GM21529 (cell line): ENCODE data around the gene RFX2.

Experiments
- ATAC-seq: cut with Tn5 transposase; IDR thresholded peaks from one replicate; pipeline ENCODE4 v1.9.1; 2021; ENCODE audit not compliant: unreplicated experiment

RFX2 gene

DNA sequence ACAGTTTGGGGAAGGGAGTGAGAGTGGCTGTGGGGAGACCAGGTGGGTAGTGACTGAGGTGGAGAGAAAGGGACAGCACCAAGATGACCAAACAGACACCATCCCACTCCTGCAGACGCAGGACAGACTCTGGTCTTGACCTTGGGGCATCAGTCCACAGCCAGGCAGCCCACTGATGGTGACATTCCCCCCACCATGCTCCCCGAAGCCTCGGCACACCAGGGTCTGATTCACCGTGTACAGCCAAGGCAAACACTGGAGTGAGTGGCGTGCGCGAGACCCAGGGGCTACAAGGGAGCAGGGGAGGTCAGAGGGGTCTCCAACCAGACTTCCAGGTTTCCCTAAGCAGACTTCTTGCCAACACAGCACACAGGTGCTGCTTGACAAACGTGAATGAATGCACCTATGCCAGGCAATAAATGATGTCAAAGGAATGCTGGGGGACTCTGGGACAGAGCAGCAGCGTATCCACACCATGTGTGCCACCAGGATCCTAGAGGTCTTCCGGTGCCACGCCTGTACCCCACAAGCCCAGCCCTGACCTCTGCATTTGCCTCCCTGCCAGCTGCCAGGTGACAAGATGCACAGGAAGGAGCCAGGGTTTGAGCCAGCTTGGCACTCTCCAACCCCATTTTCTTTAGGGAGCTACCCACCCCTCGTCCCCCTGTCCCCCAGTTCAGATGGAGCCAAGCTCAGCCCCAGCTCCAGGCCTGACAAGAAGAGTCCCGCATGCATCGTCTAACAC, 150.9 kb downstream of the RFX2 start:
- ATAC-seq: no peak

DNA sequence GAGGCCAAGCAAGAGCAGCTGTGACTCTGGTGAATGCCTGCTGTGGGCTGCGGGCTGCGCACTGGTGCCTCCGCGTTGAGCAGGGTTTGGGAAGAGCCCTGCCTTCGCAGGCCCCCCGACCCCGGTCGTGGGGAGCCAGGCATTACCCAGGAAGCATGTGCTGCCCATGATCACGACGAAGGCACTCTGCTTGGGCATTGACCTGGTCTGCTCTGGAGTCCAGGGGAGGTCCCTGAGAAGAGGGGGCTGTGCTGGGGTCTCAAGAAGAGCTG, 151.5 kb downstream of the RFX2 start:
- no peak for ATAC-seq

DNA sequence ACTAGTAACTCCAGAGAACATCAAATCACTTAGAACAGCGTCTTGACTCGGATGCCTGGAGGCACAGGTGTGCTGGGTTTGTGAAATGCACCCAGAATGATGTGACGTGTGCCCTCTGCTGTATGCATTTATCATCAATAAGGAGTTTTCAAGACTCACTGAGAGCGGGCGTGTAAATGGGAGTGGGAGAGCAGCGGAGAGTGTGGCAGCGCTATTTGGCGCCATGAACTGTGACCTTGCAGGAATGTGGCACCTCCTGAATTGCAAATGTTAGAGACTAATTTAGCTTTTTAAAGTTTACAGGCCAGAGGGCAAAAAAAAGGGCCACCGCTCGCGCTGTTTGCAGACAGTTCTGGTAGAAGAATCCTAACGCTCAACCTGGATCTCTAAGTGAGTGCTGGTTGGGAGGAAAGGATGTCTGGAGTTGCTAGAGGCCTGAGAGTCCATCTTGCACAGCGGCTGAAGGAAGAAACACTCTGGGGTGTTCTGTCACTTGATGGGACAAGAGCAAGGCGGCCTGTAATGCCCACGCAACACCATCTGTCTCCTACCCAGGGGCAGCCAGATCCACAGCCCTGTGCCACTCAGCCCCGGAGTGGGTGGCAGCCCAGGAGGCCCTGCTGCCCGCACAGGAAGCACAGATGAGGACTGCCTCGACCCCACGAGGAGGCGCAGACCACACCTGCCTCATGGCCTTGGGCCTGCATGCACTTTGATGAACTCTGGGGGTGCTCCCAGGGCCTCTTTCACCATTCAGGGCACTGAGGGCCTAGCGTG, 152.0 kb downstream of the RFX2 start:
- ATAC-seq: no peak

DNA sequence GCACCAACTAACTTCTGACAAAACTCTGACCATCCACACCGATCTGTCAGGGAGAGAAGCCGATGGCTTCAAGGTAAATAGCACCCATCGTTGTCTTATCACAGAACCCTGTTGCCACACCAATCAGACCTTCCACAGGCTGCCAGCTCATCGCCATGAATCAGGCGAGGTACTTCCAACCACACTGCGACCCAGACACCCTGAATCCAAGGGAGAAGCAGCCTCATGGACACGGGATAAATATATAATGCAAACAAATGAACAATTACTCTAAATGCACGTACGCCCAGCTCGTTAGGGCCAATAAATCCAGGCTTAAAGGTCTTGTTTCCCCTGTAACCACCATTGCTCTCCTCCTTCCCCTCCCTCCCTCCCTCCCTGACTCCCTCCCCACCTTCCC, 153.1 kb downstream of the RFX2 start:
- ATAC-seq: no peak

DNA sequence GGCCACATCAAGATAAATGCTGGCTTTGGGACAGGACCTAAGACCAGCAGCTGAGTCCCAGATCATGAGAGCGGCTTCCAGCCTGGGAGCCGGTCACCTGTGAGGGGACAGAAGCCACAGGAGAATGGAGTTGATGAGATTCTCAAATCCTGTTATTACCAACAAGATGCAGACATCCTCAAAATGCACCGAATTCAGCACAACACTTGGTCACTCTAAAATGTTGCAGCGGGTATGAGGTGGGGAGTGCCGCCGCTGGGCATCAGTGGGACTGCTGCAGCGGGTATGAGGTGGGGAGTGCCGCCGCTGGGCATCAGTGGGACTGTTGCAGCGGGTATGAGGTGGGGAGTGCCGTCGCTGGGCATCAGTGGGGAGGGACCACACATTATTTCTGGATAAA, 153.6 kb downstream of the RFX2 start:
- no peak for ATAC-seq

DNA sequence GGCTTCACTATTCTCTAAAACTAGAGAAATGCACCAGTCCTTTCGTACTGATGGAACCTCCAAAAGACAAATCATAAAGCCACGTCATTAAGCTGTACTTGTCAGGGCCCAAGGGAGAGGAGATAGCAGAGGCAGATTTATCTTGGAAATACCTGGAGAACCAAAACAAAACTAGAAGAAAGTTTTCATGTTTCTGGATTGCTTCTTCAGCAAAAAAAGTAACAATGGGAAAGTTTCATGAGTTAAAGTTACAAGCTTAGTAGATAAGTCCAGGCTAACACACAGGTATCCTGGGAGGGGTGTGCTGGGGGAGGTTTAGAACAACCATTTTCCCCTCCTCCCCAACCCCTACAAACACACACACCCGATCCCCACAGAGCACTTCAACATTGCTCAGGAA, 154.0 kb downstream of the RFX2 start:
- ATAC-seq: no peak

DNA sequence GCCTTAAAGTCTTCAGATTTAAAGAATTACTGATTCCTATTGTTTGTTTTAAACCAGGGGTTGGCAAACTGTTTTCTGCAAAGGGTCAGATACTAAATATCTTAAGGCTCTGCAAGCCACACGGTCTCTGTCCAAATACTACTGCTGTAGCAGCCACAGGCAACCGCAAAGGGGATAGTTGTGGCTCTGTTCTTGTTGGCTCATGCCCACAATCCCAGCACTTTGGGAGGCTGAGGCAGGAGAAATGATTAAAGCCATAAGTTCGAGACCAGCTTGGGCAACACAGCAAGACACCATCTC, 154.7 kb downstream of the RFX2 start:
- no peak for ATAC-seq

DNA sequence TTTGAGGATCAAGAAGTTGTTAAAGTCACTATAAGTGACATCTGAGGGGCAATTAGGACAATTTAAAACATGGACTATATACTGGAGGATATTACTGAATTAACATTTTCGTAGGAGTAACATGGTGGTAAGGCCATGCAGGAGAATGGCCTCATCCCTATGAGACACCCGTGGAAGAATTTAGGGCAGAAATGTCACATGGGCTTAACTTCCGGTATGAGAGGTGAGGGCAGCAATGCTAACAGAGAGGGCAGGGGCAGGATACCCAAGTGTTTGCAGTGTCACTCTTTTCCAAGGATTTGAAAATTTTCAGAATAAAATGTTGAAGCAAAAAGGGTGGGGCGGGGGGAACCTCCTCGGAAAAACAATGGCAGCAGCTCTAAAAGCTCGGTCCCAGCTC, 156.0 kb downstream of the RFX2 start:
- no peak for ATAC-seq

DNA sequence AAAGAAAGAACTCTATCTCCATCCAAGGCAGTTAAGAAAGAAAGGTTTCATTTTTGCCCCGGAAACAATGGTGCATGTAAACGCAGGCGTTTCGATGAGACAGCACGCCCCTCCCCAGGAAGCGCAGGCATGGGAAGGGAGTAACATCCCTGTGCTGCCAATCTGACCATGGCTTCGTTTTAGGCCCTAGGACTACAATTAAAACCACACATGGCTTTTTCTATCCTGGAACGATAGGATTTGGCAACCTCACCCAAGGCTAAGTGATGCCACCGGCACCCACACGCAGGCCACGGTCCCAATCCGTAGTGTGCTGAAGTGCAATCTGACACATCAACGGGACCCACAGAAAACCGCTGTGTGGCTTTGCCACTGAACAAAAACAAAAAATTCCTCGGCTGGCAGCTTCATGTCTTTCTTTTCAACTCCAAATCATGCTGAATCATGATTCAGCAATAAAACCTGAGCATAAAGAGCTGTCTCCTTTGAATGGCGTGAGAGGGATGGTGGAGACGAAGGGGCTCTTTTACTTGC, 156.6 kb downstream of the RFX2 start:
- ATAC-seq: no peak

DNA sequence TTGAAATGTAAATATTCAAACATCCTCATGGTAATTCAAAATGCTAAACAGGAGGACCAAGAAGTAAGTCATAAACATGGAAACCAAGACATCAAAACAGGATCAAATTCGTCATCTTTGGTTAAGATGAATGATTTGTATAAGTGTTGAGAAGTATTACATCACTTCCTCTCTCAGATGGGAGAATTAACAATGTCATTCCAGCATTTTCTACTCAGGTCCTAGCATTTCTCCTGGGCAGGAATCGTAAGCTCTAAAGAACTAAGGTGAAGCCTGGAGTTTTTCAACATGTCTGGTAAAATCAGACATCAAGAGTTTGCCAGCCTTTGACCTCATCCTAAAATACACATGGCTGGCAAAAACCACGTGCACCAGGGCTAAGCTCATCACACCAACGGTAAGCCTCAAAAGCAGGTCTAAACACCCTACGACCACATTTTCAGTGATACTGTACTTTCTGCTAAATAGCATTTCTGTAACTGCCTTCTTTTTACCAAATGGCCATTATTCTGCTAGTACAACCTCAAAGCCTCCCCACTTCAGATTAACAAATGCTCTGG, 157.2 kb downstream of the RFX2 start:
- ATAC-seq: no peak

DNA sequence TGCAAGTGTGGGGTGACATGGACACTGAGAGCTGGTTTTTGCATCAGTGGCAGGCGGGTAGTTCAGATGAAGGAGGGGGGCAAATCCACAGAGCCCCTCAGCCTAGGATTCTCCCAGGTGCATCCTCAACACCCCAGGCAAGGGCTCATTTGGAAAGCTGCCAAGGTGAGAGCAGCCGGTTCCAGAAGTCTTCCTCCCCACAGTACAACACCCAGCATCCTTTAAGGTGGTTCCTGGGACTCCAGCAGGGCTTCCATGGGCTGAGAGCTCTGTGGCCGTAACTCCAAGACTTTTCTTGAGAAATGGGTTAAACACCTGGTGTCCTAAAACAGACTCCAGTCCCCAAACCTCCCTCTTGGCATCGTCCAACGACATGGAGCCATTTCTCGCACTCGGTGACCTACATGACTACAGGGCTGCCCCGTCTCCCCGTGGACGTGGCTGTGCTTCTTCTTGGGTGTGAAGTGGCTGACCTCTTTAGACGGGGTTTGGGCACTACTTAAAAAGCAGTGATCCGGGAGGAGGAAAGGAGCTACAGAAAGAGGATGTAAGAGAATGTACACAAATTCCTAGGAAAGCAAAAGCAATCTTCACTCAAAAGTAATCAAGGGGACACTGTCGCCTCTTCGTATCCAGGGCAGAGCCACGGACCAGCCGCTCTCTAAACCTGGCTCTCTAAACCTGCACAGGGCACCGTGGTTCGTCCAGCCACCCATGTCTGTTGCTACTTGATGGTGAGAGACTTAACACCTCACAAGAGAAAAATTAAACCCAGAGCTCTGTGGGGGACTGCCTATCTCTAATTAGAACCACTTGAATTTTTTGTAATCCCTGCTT, 157.9 kb downstream of the RFX2 start:
- no peak for ATAC-seq

DNA sequence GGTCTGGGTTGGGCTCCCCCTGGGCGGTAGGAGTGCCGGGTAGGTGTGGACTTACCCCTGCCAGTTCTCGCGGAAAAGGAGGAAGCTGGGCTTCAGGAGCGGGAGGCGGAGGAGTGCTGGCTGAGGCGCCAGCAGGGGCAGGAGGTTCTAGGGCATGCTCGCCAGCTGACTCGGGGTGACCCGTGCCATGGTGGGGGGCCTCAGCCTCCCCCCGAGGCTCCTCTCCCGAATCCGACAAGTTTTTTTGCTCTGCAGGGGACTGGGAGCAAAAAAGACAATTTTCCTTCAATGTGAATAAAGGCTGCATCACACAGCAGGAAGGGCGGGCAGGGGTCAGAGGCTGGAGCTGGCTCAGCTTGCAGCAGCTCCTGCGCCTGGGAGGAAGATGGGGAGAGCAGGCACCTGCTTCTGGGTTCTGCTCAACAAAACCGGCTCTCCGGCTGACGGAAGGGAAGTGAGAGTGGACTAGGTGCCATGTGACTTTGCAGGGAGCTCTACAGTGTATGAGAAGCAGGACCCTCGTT, 158.9 kb downstream of the RFX2 start:
- ATAC-seq: no peak

DNA sequence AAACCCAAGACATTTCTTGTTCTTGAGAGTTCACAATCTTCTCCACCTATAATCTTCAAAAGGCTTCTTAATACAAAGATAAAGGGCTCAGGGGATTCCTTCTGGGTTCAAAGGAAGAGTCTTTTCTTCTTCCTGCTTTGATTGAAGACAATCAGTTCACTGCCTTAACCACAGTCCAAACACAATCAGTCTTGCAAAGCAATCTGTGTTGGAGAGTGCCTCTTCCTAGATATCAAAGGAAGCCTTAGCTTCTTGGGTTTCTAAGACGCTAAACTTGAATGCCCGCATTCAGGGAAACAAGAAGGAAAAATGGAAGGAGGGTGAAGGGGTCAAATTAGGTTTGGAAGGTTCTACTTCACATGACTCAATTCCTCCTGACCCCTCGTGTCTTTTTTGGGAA, 159.6 kb downstream of the RFX2 start:
- no peak for ATAC-seq

DNA sequence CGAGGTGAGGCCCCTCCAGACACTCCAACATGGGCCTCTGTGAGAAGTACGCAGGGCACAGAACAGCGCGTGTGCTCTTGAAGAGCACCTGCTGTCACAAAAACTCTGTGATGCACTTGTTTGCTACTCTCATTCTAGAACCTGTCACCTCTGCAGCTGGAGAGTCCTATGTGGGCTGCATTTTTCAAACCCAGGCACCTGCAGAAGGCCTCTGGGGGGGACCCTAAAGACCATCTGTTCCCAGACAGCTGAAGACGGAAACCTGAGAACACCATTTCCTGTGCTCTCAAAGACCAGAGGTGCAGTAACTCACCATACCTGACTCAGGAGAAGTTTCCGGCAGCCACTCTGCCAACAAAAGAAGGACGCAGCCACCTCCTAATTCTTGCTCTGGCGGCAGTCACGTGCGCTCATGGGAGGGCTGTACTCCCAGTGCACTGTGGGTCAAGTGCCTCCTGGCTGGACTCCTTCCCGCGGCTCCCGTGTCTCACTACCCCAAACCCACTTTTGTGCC, 160.5 kb downstream of the RFX2 start:
- no peak for ATAC-seq

DNA sequence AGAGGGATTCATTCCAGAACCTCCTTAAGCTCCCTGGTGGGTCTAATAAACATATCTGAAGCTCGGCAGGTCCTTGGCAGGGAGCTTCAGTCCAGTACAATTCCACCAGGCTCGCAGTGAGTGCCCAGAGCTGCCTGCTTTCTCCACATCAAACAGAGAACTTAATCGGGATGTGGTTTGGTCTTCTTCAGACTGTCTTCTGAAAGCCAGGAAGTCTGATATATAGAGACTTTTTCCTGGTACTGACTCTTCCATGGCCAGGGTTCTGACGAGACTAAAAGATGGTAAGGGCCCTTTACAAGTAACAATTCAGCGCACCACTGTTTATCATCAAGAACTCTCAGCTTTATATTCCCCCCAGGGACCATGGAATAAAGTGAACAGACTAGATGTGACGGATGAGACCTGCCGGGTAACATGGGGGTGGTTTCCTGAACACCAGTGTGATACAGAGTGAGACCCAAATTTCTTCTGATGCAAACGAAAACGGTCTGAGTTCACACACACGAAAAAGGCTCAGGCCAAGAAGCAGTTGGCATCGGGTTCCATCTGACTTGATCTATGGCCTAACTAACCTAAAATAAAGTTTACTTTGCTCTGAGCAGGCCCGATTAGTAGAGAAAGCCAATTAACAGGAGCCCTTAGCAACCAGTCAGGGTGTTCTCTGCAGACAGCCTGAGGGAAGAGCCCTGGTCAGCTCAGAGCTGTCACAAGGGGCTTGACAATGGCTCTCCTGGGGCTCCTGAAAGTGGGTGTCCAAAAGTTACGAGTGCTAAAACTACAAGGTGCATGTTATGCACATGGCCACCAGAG, 161.3 kb downstream of the RFX2 start:
- no peak for ATAC-seq

DNA sequence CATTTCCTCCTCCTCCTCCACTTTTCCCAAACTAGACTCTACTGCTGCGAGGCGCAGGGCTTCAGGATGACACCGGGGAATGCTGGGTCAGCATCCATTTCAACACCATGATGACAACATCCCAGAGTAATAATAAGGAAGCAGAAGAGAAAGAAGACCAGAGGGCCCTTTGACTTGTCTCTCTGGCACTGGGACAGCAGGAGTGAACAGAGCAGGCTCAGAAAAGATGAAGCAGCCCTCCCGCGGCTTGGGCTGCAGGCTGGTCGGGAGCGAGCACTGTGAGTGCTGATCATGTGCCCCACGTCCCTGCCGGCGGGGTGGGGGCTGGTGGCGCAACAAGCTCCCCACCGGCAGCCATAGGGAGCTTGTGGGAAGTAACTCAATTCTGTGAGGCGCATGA, 162.9 kb downstream of the RFX2 start:
- ATAC-seq: no peak

DNA sequence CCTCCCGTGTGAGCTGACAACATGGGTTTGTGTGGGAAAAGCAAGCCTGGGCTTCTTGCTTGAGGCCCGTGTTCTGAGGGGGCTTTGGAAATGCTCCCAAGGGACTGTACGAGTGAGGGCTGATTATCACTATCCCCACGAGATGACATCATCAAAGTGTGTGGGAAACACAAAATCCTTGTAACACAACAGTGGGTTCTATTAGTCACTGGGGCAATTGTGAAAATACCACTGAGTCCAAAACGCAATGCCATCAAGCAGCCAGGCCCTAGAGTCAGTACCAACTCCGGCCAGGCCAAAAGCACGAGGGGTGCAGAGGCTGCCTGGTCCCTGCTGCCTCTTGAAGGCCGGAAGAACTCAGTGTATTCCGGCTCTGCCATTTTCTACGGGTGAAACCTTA, 166.7 kb downstream of the RFX2 start:
- no peak for ATAC-seq
